ENCODE measurements around the gene EFNB2. TPM values are rescaled to one million over a fixed set of nuclear protein-coding genes. Genes with fewer than 3 reads are reported as not detected.
A peak's percentile ranks its signal among the peaks of the same experiment; 100 is the strongest.

EFNB2 gene
- total RNA-seq, 2 donors from 2014 or later, result 4.6 to 6.7 TPM

DNA sequence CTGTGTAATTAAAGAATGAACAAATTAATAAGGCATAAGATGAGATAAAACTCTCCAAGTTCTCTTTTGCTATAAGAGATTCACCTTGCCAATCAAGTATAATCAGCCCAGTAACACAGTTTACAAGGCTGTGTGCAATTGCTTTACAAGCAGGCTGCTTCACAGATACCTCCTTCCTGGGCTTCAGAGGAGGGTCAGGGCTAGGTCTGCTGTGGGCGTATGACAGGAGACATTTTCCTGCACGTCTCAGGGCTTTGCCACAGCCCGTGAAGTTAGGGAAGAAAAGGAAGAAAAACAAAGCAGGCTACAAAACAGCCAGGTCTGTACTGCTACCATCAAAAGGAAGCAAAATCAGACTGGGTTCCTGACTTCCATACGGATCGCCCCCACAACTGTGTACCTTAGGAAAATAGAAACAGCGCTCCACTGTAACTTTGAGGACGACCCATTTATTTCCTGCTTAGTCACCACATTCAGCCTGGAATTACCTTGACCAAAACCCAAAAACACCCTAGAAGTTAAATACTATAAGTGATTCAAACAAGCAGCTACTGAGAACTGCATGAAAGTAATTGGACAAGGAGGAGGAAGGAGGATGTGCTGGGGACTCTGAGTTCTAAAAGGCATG, 12.4 kb downstream of the EFNB2 start:
- no peaks in the 10 kb centered on the region for H3K36me3 ChIP-seq (replicated peaks in 1 of 2; ENCODE audit: insufficient read depth in 1 of 2, low read depth in 2 of 2)
- H3K27ac ChIP-seq, result no peak overlapping the region
- H3K27me3 ChIP-seq, result no peaks in the 10 kb centered on the region
- WGBS, 2 donors, result 70% methylated on average over 7 of the region's 7 CpGs
- ATAC-seq (no peak), DNase-seq (no peak)
- intact Hi-C loops (cut with DNase I), result loop anchor here (10.0 kb wide), 2 partner anchors 438 to 1118 kb away; no protein-coding TSS in a partner anchor
- H3K9me3 ChIP-seq, result no peaks in the 10 kb centered on the region
- H3K4me3 ChIP-seq, result no peak overlapping the region
- H3K4me1 ChIP-seq, result peaks cover 5% of the 10 kb centered on the region
- TF ChIP-seq, protein P1, sequence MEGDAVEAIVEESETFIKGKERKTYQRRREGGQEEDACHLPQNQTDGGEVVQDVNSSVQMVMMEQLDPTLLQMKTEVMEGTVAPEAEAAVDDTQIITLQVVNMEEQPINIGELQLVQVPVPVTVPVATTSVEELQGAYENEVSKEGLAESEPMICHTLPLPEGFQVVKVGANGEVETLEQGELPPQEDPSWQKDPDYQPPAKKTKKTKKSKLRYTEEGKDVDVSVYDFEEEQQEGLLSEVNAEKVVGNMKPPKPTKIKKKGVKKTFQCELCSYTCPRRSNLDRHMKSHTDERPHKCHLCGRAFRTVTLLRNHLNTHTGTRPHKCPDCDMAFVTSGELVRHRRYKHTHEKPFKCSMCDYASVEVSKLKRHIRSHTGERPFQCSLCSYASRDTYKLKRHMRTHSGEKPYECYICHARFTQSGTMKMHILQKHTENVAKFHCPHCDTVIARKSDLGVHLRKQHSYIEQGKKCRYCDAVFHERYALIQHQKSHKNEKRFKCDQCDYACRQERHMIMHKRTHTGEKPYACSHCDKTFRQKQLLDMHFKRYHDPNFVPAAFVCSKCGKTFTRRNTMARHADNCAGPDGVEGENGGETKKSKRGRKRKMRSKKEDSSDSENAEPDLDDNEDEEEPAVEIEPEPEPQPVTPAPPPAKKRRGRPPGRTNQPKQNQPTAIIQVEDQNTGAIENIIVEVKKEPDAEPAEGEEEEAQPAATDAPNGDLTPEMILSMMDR (IDR thresholded peaks at IDR 0.05), result no peak
- no peak for TF ChIP-seq POLR2A (IDR thresholded peaks at IDR 0.05)

DNA sequence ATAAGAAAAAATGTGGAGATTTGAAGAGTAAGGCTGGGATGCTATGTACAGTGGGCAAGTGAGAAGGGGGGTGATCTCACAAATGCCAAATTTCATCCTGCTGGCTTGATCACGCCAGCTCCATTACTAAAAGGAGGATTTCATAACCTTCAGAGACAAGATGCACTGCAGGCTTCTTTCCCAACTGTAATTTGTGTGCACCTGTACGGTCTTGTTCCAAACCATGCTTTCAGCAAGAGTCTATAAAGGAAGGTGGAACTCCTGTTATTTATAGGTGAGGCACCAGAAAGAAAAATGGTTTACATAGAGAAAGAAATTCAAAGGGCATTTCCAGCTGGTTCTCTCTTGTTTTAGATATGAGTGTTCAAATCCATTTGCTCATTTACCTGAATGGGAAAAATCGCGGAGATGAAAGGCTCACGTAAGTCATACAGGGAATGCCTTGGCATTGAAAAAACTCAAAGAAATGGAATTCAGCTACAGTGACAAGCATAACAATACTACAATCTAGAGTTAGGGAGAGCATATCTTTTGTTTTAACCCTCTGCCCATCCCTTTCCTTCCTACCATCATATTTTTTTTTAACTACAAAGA, 13.3 kb downstream of the EFNB2 start:
- 80 to 84% methylated on average over 5 of the region's 5 CpGs for WGBS, 2 donors
- ATAC-seq, result no peak
- H3K4me1 ChIP-seq, result peaks cover 5% of the 10 kb centered on the region

DNA sequence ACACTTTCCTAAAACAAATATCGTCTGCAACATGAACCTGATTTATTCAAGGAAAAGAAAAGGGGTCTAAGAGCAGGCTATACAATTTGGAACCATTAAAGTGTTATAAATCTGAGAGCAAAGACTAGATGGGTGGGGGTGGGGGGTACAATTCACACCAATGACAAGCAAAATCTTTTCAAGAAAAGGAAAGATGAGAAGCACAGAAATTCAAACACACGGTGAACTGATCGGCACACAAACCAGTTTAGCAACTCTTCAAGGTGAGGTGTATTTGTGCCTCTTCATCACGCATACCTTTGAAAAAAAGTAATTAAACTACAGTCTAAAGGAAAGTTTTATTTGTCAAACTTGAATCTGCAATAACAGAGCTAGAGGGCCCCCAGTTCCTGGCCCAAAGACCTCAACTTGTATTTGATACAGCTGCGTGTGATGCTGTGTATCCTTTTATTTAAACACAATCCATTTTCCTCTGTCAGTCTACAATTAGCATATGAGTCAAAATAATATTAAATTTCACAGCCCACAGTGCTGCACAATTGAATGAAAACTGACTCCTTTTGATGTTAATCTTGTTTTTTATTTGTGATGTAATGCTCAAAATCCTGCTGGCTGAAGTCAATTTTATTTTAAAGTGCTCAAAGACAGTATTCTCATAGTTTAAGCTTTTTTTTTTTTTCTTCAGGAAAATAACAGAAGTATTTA, 14.2 kb downstream of the EFNB2 start:
- no peak overlapping the region for H3K27ac ChIP-seq
- ATAC-seq, result no peak
- TF ChIP-seq POLR2A (IDR thresholded peaks at IDR 0.05), result no peak
- TF ChIP-seq, protein P1 (IDR thresholded peaks at IDR 0.05), result no peak
- no peaks in the 10 kb centered on the region for H3K27me3 ChIP-seq
- 14 to 25% methylated on average over 5 of the region's 5 CpGs for WGBS, 2 donors
- intact Hi-C loops (cut with DNase I), result loop anchor here (10.0 kb wide), 2 partner anchors 436 to 1116 kb away; no protein-coding TSS in a partner anchor
- DNase-seq, result no peak
- H3K36me3 ChIP-seq (replicated peaks in 1 of 2; ENCODE audit: insufficient read depth in 1 of 2, low read depth in 2 of 2), result no peaks in the 10 kb centered on the region
- H3K4me3 ChIP-seq, result no peak overlapping the region
- H3K4me1 ChIP-seq, result peaks cover 5% of the 10 kb centered on the region
- H3K9me3 ChIP-seq, result no peaks in the 10 kb centered on the region

More for the DNA sequence above, 13.3 kb downstream of the EFNB2 start:
- no peaks in the 10 kb centered on the region for H3K36me3 ChIP-seq (replicated peaks in 1 of 2; ENCODE audit: insufficient read depth in 1 of 2, low read depth in 2 of 2)
- no peaks in the 10 kb centered on the region for H3K9me3 ChIP-seq
- no peaks in the 10 kb centered on the region for H3K27me3 ChIP-seq
- intact Hi-C loops (cut with DNase I), result loop anchor here (10.0 kb wide), 2 partner anchors 437 to 1117 kb away; no protein-coding TSS in a partner anchor
- TF ChIP-seq, protein P1 (IDR thresholded peaks at IDR 0.05), result no peak
- TF ChIP-seq POLR2A (IDR thresholded peaks at IDR 0.05), result no peak
- DNase-seq, result no peak
- no peak overlapping the region for H3K4me3 ChIP-seq
- no peak overlapping the region for H3K27ac ChIP-seq

DNA sequence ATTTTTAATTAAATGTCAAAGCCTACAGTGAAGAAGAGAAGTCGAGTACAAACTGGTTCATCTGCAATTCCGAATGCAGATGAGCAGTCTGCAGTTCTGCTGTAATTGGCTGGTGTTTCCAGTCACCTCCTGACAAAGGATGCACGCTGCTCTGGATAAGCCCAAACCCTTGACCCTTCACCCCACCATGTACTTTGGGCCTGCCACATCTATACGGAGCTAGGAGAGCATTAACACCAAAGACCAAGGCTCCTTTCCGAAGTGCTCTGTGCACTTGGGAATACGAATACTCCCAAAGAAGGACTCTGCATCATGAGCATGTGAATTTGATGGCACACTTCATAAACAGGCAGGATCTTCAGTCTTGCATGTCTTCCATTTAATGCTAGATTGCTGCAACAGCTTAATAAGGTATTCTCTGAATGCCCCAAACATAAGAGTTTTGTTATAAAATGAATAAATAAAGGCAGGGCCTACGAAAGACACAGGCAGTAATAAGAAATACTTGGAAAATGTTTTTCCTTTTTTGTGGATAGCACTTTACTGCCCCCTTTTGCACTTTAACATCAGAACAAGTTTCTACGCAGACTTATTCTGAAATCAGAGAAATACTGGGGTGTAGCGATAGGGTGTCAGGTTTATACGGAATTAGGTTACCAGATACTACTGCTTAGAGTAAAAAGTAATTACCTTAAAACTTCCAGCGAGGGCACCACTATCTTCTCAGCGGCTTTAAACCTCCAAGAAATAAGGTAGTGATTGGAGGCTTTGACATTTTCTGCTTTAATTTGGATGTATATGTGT, 15.0 kb downstream of the EFNB2 start:
- intact Hi-C loops (cut with DNase I), result loop anchor here (10.0 kb wide), 2 partner anchors 436 to 1116 kb away; no protein-coding TSS in a partner anchor
- peaks cover 5% of the 10 kb centered on the region for H3K4me1 ChIP-seq
- ATAC-seq (no peak), DNase-seq (no peak)
- 53 to 58% methylated on average over 12 of the region's 12 CpGs for WGBS, 2 donors
- no peaks in the 10 kb centered on the region for H3K27me3 ChIP-seq
- no peak overlapping the region for H3K27ac ChIP-seq
- H3K9me3 ChIP-seq, result no peaks in the 10 kb centered on the region
- H3K4me3 ChIP-seq, result no peak overlapping the region
- H3K36me3 ChIP-seq (replicated peaks in 1 of 2; ENCODE audit: insufficient read depth in 1 of 2, low read depth in 2 of 2), result no peaks in the 10 kb centered on the region
- no peak for TF ChIP-seq POLR2A (IDR thresholded peaks at IDR 0.05)
- TF ChIP-seq, protein P1 (IDR thresholded peaks at IDR 0.05), result peak in 5 of 7 experiments; percentile 13 to 52 (median 35)

All from body of pancreas (tissue), 4 donors.